ENCODE measurements around the gene APEH.

- TF ChIP-seq CTCF (IDR thresholded peaks at IDR 0.05) = no peak
- TF ChIP-seq EZH2 (IDR thresholded peaks at IDR 0.05; ENCODE audit: borderline replicate concordance, insufficient read depth, low read depth, low read length, poor library complexity, severe bottlenecking) = no peak
Observed at GRCh38 chr3:49716691-49717210, 42.6 kb downstream of the APEH start.

Measured in B cell (primary cell).